ENCODE data around the gene PDE11A. TPM values are rescaled to one million over a fixed set of nuclear protein-coding genes. Genes with fewer than 3 reads are reported as not detected.
A peak's percentile ranks its signal among the peaks of the same experiment; 100 is the strongest.

PDE11A gene
- total RNA-seq, 2 experiments from 2014 or later: not detected

- Mint-ChIP-seq H3K27ac (no peak overlapping the region), H3K9me3 (no peaks in the 10 kb centered on the region), H3K4me1 (ENCODE audit: low read depth) (peaks cover 6% of the 10 kb centered on the region), H3K27me3 (peaks cover 40% of the 10 kb centered on the region), H3K36me3 (ENCODE audit: low read depth) (no peaks in the 10 kb centered on the region), H3K4me3 (no peak overlapping the region)
- Histone ChIP-seq H3K36me3 (ENCODE audit: insufficient read depth, low read length) (no peaks in the 10 kb centered on the region), H3K4me1 (ENCODE audit: insufficient read depth, low read length) (peaks cover 6% of the 10 kb centered on the region), H3K27me3 (ENCODE audit: control insufficient read depth in 1 of 2, insufficient read depth in 2 of 2, low read length in 2 of 2) (peaks cover 0 to 8% of the 10 kb centered on the region in 2 experiments), H3K4me3 (ENCODE audit: low read length) (no peak overlapping the region), H3K9me3 (ENCODE audit: control insufficient read depth in 1 of 2, insufficient read depth in 1 of 2, low read length in 2 of 2) (no peaks in the 10 kb centered on the region), H3K27ac (ENCODE audit: low read depth in 1 of 2, low read length in 2 of 2) (no peak overlapping the region)
- ChIA-PET CTCF (interaction anchor here (1.6 kb wide), 1 partner anchor 594 kb away, joined by 5 read pairs; no protein-coding TSS in a partner anchor), POLR2A (no interaction called here)
- ATAC-seq (ENCODE audit: poor library complexity) (no peak), DNase-seq (no peak)
- TF ChIP-seq, protein P1, sequence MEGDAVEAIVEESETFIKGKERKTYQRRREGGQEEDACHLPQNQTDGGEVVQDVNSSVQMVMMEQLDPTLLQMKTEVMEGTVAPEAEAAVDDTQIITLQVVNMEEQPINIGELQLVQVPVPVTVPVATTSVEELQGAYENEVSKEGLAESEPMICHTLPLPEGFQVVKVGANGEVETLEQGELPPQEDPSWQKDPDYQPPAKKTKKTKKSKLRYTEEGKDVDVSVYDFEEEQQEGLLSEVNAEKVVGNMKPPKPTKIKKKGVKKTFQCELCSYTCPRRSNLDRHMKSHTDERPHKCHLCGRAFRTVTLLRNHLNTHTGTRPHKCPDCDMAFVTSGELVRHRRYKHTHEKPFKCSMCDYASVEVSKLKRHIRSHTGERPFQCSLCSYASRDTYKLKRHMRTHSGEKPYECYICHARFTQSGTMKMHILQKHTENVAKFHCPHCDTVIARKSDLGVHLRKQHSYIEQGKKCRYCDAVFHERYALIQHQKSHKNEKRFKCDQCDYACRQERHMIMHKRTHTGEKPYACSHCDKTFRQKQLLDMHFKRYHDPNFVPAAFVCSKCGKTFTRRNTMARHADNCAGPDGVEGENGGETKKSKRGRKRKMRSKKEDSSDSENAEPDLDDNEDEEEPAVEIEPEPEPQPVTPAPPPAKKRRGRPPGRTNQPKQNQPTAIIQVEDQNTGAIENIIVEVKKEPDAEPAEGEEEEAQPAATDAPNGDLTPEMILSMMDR (IDR thresholded peaks at IDR 0.05): no peak
- intact Hi-C loops (cut with DNase I, micrococcal nuclease): no loop called here
These were observed 313.1 kb downstream of the PDE11A start for GRCh38 chr2:177759443-177759842.

- ChIA-PET POLR2A (interaction anchor here (0.7 kb wide), 1 partner anchor 829 kb away, joined by 3 read pairs; no protein-coding TSS in a partner anchor), CTCF (interaction anchor here (0.7 to 1.6 kb wide), 2 partner anchors 282 to 594 kb away, joined by 4 to 5 read pairs; no protein-coding TSS in a partner anchor)
- Mint-ChIP-seq H3K27ac (no peak overlapping the region), H3K4me1 (ENCODE audit: low read depth) (peaks cover 12% of the 10 kb centered on the region), H3K27me3 (peaks cover 42% of the 10 kb centered on the region), H3K9me3 (no peaks in the 10 kb centered on the region), H3K36me3 (ENCODE audit: low read depth) (no peaks in the 10 kb centered on the region), H3K4me3 (no peak overlapping the region)
- H3K27ac ChIP-seq (ENCODE audit: low read depth in 1 of 2, low read length in 2 of 2): no peak overlapping the region
- H3K27me3 ChIP-seq (ENCODE audit: control insufficient read depth in 1 of 2, insufficient read depth in 2 of 2, low read length in 2 of 2): peaks cover 0 to 8% of the 10 kb centered on the region in 2 experiments
- H3K4me1 ChIP-seq (ENCODE audit: insufficient read depth, low read length): peaks cover 8% of the 10 kb centered on the region
- intact Hi-C loops (cut with DNase I, micrococcal nuclease): no loop called here
- TF ChIP-seq, protein P1 (IDR thresholded peaks at IDR 0.05): no peak
- DNase-seq (peak in 2 of 14 experiments; percentile 7 to 11), ATAC-seq (ENCODE audit: poor library complexity) (no peak)
- no peaks in the 10 kb centered on the region for H3K36me3 ChIP-seq (ENCODE audit: insufficient read depth, low read length)
- H3K9me3 ChIP-seq (ENCODE audit: control insufficient read depth in 1 of 2, insufficient read depth in 1 of 2, low read length in 2 of 2): no peaks in the 10 kb centered on the region
- no peak overlapping the region for H3K4me3 ChIP-seq (ENCODE audit: low read length)
These were observed 313.8 kb downstream of the PDE11A start for GRCh38 chr2:177758591-177759371.

- no peak for ATAC-seq (ENCODE audit: poor library complexity)
These were observed 316.2 kb downstream of the PDE11A start for GRCh38 chr2:177756336-177756735.

More at GRCh38 chr2:177756336-177756735, 316.2 kb downstream of the PDE11A start:
- intact Hi-C loops (cut with DNase I, micrococcal nuclease): no loop called here
- ChIA-PET CTCF (interaction anchor here (1.4 kb wide), 1 partner anchor 42 kb away, joined by 3 read pairs; no protein-coding TSS in a partner anchor), POLR2A (no interaction called here)
- Mint-ChIP-seq H3K27ac (no peak overlapping the region), H3K36me3 (ENCODE audit: low read depth) (no peaks in the 10 kb centered on the region), H3K4me1 (ENCODE audit: low read depth) (peaks cover 10% of the 10 kb centered on the region), H3K9me3 (no peaks in the 10 kb centered on the region), H3K27me3 (peaks cover 28% of the 10 kb centered on the region), H3K4me3 (no peak overlapping the region)
- Histone ChIP-seq H3K4me3 (ENCODE audit: low read length) (no peak overlapping the region), H3K27me3 (ENCODE audit: control insufficient read depth in 1 of 2, insufficient read depth in 2 of 2, low read length in 2 of 2) (peaks cover 0 to 8% of the 10 kb centered on the region in 2 experiments), H3K9me3 (ENCODE audit: control insufficient read depth in 1 of 2, insufficient read depth in 1 of 2, low read length in 2 of 2) (no peaks in the 10 kb centered on the region), H3K27ac (ENCODE audit: low read depth in 1 of 2, low read length in 2 of 2) (no peak overlapping the region), H3K4me1 (ENCODE audit: insufficient read depth, low read length) (peaks cover 4% of the 10 kb centered on the region), H3K36me3 (ENCODE audit: insufficient read depth, low read length) (no peaks in the 10 kb centered on the region)
- DNase-seq: no peak
- TF ChIP-seq, protein P1 (IDR thresholded peaks at IDR 0.05): no peak
